Peyer's patch (tissue), 4 donors: Measurements from ENCODE around the gene TCF4. TPM values are rescaled to one million over a fixed set of nuclear protein-coding genes. Genes with fewer than 3 reads are reported as not detected.

Experiments
- DNase-seq, 3 donors: peaks; one replicate each; pipeline ENCODE4 v3.0.0-alpha.2; 2017 to 2019
- H3K27ac ChIP-seq, 4 donors: fragments of 200-600 bp; sonication (generic); one replicate each; pipeline ENCODE4 v1.5.1; 2016 to 2019
- H3K27me3 ChIP-seq, 2 donors: fragments of 200-600 bp; sonication (generic); one replicate each; pipeline ENCODE4 v1.5.1; 2019
- H3K36me3 ChIP-seq, 3 donors: fragments of 200-600 bp; sonication (generic); one replicate each; pipeline ENCODE4 v1.5.1; 2016 to 2019
- H3K4me1 ChIP-seq, 4 donors: fragments of 200-600 bp; sonication (generic); one replicate each; pipeline ENCODE4 v1.5.1; 2016 to 2019
- H3K4me3 ChIP-seq, 4 donors: fragments of 200-600 bp; sonication (generic); 1 replicate in 3 of 4; 2 replicates in 1 of 4; pipeline ENCODE4 v1.5.1; 2016 to 2019; ENCODE audit warnings: mild to moderate bottlenecking in 1 of 4
- H3K9me3 ChIP-seq, 4 donors: fragments of 200-600 bp; sonication (generic); one replicate each; pipeline ENCODE4 v1.5.1; 2016 to 2019; ENCODE audit warnings: mild to moderate bottlenecking in 1 of 4
- CTCF ChIP-seq, 6 experiments: fragments of 450-650 bp in 4 of 6; fragments of 200-600 bp in 2 of 6; sonication (generic) in 1 of 6; IDR thresholded peaks; one replicate each; pipeline ENCODE4 v1.5.1; 2017 to 2019; ENCODE audit warnings: antibody characterized with exemption in 6 of 6, mild to moderate bottlenecking in 3 of 6, moderate library complexity in 1 of 6
- POLR2A ChIP-seq, 2 donors: fragments of 450-650 bp; IDR thresholded peaks; one replicate each; pipeline ENCODE4 v1.5.1; 2017; ENCODE audit warnings: antibody characterized with exemption in 2 of 2, mild to moderate bottlenecking in 2 of 2, moderate library complexity in 2 of 2
- total RNA-seq, 4 donors: library from RNA; depleted of rRNA; stranded (reverse); fragments of >200 nt; gene quantifications; one replicate each; pipeline ENCODE4 v1.1.0, GENCODE V29; 2016

Gene TCF4
- total RNA-seq, 4 donors from 2014 or later, result 11.9 to 190 (median 33.8) TPM

GRCh38 chr18:55557211-55557610, 30.8 kb downstream of the TCF4 start:
- no peak overlapping the region for H3K27ac ChIP-seq
- no peaks in the 10 kb centered on the region for H3K27me3 ChIP-seq
- TF ChIP-seq POLR2A (IDR thresholded peaks at IDR 0.05) (no peak), CTCF (IDR thresholded peaks at IDR 0.05) (no peak)
- DNase-seq, result no peak
- no peaks in the 10 kb centered on the region for H3K36me3 ChIP-seq
- H3K4me1 ChIP-seq, result no peaks in the 10 kb centered on the region
- H3K9me3 ChIP-seq, result no peaks in the 10 kb centered on the region
- H3K4me3 ChIP-seq, result no peak overlapping the region

GRCh38 chr18:55555395-55556027, 32.5 kb downstream of the TCF4 start:
- Histone ChIP-seq H3K4me3 (no peak overlapping the region), H3K27me3 (no peaks in the 10 kb centered on the region), H3K4me1 (no peaks in the 10 kb centered on the region), H3K9me3 (no peaks in the 10 kb centered on the region), H3K36me3 (no peaks in the 10 kb centered on the region), H3K27ac (no peak overlapping the region)
- no peak for DNase-seq
- TF ChIP-seq CTCF (IDR thresholded peaks at IDR 0.05) (no peak), POLR2A (IDR thresholded peaks at IDR 0.05) (no peak)

GRCh38 chr18:55552526-55553189, 35.3 kb downstream of the TCF4 start:
- no peaks in the 10 kb centered on the region for H3K4me1 ChIP-seq
- H3K9me3 ChIP-seq, result no peaks in the 10 kb centered on the region
- DNase-seq, result no peak
- TF ChIP-seq POLR2A (IDR thresholded peaks at IDR 0.05) (no peak), CTCF (IDR thresholded peaks at IDR 0.05) (no peak)
- no peaks in the 10 kb centered on the region for H3K36me3 ChIP-seq
- no peak overlapping the region for H3K4me3 ChIP-seq
- no peak overlapping the region for H3K27ac ChIP-seq
- no peaks in the 10 kb centered on the region for H3K27me3 ChIP-seq

GRCh38 chr18:55551227-55551626, 36.8 kb downstream of the TCF4 start:
- Histone ChIP-seq H3K36me3 (no peaks in the 10 kb centered on the region), H3K27me3 (no peaks in the 10 kb centered on the region), H3K4me3 (no peak overlapping the region), H3K9me3 (no peaks in the 10 kb centered on the region), H3K27ac (no peak overlapping the region), H3K4me1 (no peaks in the 10 kb centered on the region)
- DNase-seq, result no peak
- TF ChIP-seq CTCF (IDR thresholded peaks at IDR 0.05) (no peak), POLR2A (IDR thresholded peaks at IDR 0.05) (no peak)

- Histone ChIP-seq H3K9me3 (no peaks in the 10 kb centered on the region), H3K4me1 (no peaks in the 10 kb centered on the region), H3K27ac (no peak overlapping the region), H3K27me3 (no peaks in the 10 kb centered on the region), H3K36me3 (no peaks in the 10 kb centered on the region), H3K4me3 (no peak overlapping the region)
- DNase-seq, result no peak
- TF ChIP-seq CTCF (IDR thresholded peaks at IDR 0.05) (no peak), POLR2A (IDR thresholded peaks at IDR 0.05) (no peak)
Measured at GRCh38 chr18:55550471-55550870, 37.5 kb downstream of the TCF4 start.
